ENCODE measurements around the gene ACYP2.

Gene ACYP2

DNA sequence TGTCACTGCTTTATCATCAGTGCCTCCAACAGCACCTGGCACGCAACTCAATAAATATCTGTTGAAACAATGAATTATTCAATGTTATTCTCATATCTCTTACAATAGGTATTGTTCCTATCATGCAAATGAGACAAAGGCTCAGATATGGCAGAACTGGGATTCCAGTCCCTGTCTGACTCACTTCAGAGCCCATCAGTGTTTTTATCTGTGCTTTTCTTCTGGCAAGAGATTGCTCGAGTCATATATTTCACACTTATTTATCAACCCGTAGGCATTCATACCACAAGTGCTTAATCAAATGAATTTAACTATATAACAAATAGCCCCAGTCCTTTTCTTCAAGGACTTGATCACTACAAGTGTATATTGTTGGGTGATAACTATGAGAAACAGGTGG lies 217.0 kb downstream of the ACYP2 start:
- Histone ChIP-seq H3K23ac (ENCODE audit: low read length) (no peak overlapping the region), H3K36me3 (ENCODE audit: control insufficient read depth, insufficient read depth, low read length) (no peaks in the 10 kb centered on the region), H3K4me1 (ENCODE audit: control insufficient read depth, low read depth, low read length) (peaks cover 5% of the 10 kb centered on the region), H3K56ac (ENCODE audit: low read length) (no peak overlapping the region), H4K5ac (ENCODE audit: low read length) (no peak overlapping the region), H3K4me2 (ENCODE audit: low read length) (no peak overlapping the region), H4K8ac (ENCODE audit: low read depth, low read length) (no peak overlapping the region), H3K27ac (ENCODE audit: low read depth, low read length) (no peak overlapping the region), H3K9ac (ENCODE audit: low read length) (no peak overlapping the region), H2AK5ac (ENCODE audit: low read length) (no peak overlapping the region), H2BK5ac (ENCODE audit: low read length) (no peak overlapping the region), H3K79me2 (ENCODE audit: control insufficient read depth, insufficient read depth, low read length) (no peaks in the 10 kb centered on the region), H3K18ac (ENCODE audit: low read length) (no peak overlapping the region), H3K79me1 (ENCODE audit: low read length) (no peaks in the 10 kb centered on the region), H3K4ac (ENCODE audit: low read depth, low read length) (no peak overlapping the region), H2BK120ac (ENCODE audit: low read depth, low read length) (no peak overlapping the region), H2BK15ac (replicated peaks; ENCODE audit: low read depth) (no peak overlapping the region), H3K27me3 (ENCODE audit: insufficient read depth, low read length, poor library complexity) (no peaks in the 10 kb centered on the region), H3K4me3 (ENCODE audit: low read length) (no peak overlapping the region)
- no peak for DNase-seq
- no CpG with 5 or more reads among the region's 3 CpGs for WGBS (ENCODE audit: extremely low coverage, insufficient coverage, low lambda C conversion rate)

DNA sequence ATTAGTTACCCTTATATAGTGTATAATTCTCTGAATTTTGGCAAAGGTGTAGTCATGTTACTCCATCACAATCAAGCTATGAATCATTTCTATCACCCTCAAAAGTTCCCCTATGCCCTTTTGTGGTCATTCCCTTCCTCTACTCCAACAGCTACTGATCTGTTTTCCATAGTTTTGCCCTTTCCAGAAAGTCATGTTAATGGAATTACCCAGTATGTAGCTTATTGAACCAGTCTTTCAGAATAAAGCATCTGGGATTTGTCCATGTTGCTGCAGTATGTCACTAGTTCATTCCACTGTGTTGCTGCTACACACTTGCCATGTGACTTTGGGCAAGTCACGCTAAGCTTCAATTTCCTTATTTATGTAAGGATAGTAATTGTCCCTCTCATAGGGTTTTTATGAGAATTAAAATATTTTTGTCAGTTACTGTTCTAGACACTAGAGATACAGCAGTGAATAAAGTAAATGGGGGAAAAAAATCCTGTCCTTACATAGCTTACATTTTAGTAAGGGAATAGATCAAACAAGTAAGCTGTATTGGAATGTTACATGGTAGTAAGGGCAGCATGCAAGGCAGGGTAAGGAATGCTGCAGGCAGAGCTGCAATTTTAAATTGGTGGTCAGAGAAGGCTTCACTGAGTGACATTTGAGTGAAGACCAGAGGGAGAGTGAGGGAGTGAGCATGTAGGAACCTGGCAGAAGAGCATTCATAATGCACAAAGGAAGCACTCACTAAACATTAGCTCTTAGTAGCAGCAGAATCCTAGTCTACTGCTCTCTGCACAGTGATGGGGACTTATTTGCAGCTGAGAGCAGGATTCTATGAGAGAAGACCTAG lies 220.9 kb downstream of the ACYP2 start:
- H3K27ac ChIP-seq (ENCODE audit: low read depth, low read length) = no peak overlapping the region
- DNase-seq = no peak
- no peaks in the 10 kb centered on the region for H3K4me1 ChIP-seq (ENCODE audit: control insufficient read depth, low read depth, low read length)
- no peak overlapping the region for H3K4ac ChIP-seq (ENCODE audit: low read depth, low read length)
- no peaks in the 10 kb centered on the region for H3K79me1 ChIP-seq (ENCODE audit: low read length)
- no peak overlapping the region for H3K9ac ChIP-seq (ENCODE audit: low read length)
- H2AK5ac ChIP-seq (ENCODE audit: low read length) = no peak overlapping the region
- no peak overlapping the region for H2BK15ac ChIP-seq (replicated peaks; ENCODE audit: low read depth)
- no peak overlapping the region for H3K56ac ChIP-seq (ENCODE audit: low read length)
- no peak overlapping the region for H3K4me2 ChIP-seq (ENCODE audit: low read length)
- no peak overlapping the region for H3K4me3 ChIP-seq (ENCODE audit: low read length)
- H3K23ac ChIP-seq (ENCODE audit: low read length) = no peak overlapping the region
- no peak overlapping the region for H4K8ac ChIP-seq (ENCODE audit: low read depth, low read length)
- H2BK120ac ChIP-seq (ENCODE audit: low read depth, low read length) = no peak overlapping the region
- no peaks in the 10 kb centered on the region for H3K36me3 ChIP-seq (ENCODE audit: control insufficient read depth, insufficient read depth, low read length)
- WGBS (ENCODE audit: extremely low coverage, insufficient coverage, low lambda C conversion rate) = no CpG with 5 or more reads among the region's 1 CpG
- no peak overlapping the region for H2BK5ac ChIP-seq (ENCODE audit: low read length)
- H3K27me3 ChIP-seq (ENCODE audit: insufficient read depth, low read length, poor library complexity) = no peaks in the 10 kb centered on the region
- H3K79me2 ChIP-seq (ENCODE audit: control insufficient read depth, insufficient read depth, low read length) = no peaks in the 10 kb centered on the region
- H3K18ac ChIP-seq (ENCODE audit: low read length) = no peak overlapping the region
- H4K5ac ChIP-seq (ENCODE audit: low read length) = no peak overlapping the region

DNA sequence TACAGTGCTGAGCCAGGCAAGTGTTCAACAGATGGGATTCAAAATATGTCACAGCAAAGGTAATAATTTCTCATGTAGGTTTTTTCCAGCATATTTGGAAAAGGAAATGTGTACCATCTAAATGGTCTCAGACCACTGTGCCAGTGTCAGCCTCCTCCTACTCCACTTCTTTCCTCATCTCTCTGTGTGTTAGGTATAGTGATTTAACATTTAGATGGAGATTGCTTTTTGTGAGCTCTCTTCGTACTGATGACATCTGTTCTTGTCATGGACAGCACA lies 221.5 kb downstream of the ACYP2 start:
- Histone ChIP-seq H2BK120ac (ENCODE audit: low read depth, low read length) (no peak overlapping the region), H3K36me3 (ENCODE audit: control insufficient read depth, insufficient read depth, low read length) (no peaks in the 10 kb centered on the region), H3K27ac (ENCODE audit: low read depth, low read length) (no peak overlapping the region)

DNA sequence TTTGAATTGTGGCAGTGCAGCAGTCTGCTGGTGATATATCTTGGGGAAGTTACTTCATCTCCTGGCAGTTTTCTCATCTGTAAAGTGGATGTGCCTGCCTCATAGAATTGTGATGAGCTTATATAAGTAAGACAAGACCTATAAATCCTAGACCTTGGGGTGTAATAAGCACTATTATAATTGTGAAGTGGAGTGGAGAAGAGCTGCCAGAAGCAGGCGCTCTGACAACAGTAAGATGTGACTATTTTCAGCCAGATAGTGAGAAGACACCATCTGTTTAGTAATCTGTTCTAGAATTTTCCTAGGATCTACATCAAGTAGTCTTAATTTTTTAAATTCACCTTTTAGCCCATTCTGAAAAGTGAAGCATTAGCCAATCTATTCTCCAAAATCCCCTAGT lies 226.2 kb downstream of the ACYP2 start:
- no peak overlapping the region for H3K9ac ChIP-seq (ENCODE audit: low read length)
- WGBS (ENCODE audit: extremely low coverage, insufficient coverage, low lambda C conversion rate) = no CpG with 5 or more reads among the region's 1 CpG

More for the DNA sequence above, 221.5 kb downstream of the ACYP2 start:
- Histone ChIP-seq H3K79me2 (ENCODE audit: control insufficient read depth, insufficient read depth, low read length) (no peaks in the 10 kb centered on the region), H3K9ac (ENCODE audit: low read length) (no peak overlapping the region), H3K79me1 (ENCODE audit: low read length) (no peaks in the 10 kb centered on the region), H3K23ac (ENCODE audit: low read length) (no peak overlapping the region), H2BK5ac (ENCODE audit: low read length) (no peak overlapping the region), H4K5ac (ENCODE audit: low read length) (no peak overlapping the region), H3K4me1 (ENCODE audit: control insufficient read depth, low read depth, low read length) (no peaks in the 10 kb centered on the region), H3K27me3 (ENCODE audit: insufficient read depth, low read length, poor library complexity) (no peaks in the 10 kb centered on the region), H2BK15ac (replicated peaks; ENCODE audit: low read depth) (no peak overlapping the region), H4K8ac (ENCODE audit: low read depth, low read length) (no peak overlapping the region), H3K4me3 (ENCODE audit: low read length) (no peak overlapping the region), H3K4ac (ENCODE audit: low read depth, low read length) (no peak overlapping the region), H2AK5ac (ENCODE audit: low read length) (no peak overlapping the region), H3K18ac (ENCODE audit: low read length) (no peak overlapping the region), H3K4me2 (ENCODE audit: low read length) (no peak overlapping the region), H3K56ac (ENCODE audit: low read length) (no peak overlapping the region)
- no peak for DNase-seq
- no CpG with 5 or more reads among the region's 1 CpG for WGBS (ENCODE audit: extremely low coverage, insufficient coverage, low lambda C conversion rate)

DNA sequence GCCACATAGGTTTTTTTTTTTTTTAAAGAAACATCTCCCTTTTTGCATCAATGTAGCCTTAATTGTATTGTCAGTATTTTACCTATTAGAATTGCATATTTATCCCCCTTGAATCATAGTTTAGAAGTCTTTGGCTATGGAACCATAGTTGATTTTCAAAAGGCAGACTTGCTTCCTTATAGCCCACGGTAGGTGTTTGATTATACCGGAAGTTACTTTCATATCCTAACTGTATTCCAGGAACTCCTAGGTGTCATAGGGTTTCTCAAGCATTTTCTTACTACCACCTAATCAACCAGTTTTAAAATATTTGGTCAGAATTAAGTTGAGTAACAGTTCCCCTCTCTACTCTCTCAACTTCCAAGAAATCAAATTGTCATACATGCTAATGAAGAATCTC lies 227.2 kb downstream of the ACYP2 start:
- no peaks in the 10 kb centered on the region for H3K27me3 ChIP-seq (ENCODE audit: insufficient read depth, low read length, poor library complexity)
- no peaks in the 10 kb centered on the region for H3K79me2 ChIP-seq (ENCODE audit: control insufficient read depth, insufficient read depth, low read length)
- H4K5ac ChIP-seq (ENCODE audit: low read length) = no peak overlapping the region
- H3K4me3 ChIP-seq (ENCODE audit: low read length) = no peak overlapping the region
- H3K79me1 ChIP-seq (ENCODE audit: low read length) = no peaks in the 10 kb centered on the region
- H3K23ac ChIP-seq (ENCODE audit: low read length) = no peak overlapping the region
- no peak overlapping the region for H3K9ac ChIP-seq (ENCODE audit: low read length)
- no peak overlapping the region for H4K8ac ChIP-seq (ENCODE audit: low read depth, low read length)
- H3K56ac ChIP-seq (ENCODE audit: low read length) = no peak overlapping the region
- no peak overlapping the region for H2BK120ac ChIP-seq (ENCODE audit: low read depth, low read length)
- H3K4me2 ChIP-seq (ENCODE audit: low read length) = no peak overlapping the region
- H3K4me1 ChIP-seq (ENCODE audit: control insufficient read depth, low read depth, low read length) = no peaks in the 10 kb centered on the region
- H3K36me3 ChIP-seq (ENCODE audit: control insufficient read depth, insufficient read depth, low read length) = no peaks in the 10 kb centered on the region
- no peak overlapping the region for H3K27ac ChIP-seq (ENCODE audit: low read depth, low read length)
- no CpG with 5 or more reads among the region's 2 CpGs for WGBS (ENCODE audit: extremely low coverage, insufficient coverage, low lambda C conversion rate)
- no peak overlapping the region for H3K18ac ChIP-seq (ENCODE audit: low read length)
- H2BK15ac ChIP-seq (replicated peaks; ENCODE audit: low read depth) = no peak overlapping the region
- H2AK5ac ChIP-seq (ENCODE audit: low read length) = no peak overlapping the region
- H3K4ac ChIP-seq (ENCODE audit: low read depth, low read length) = no peak overlapping the region
- H2BK5ac ChIP-seq (ENCODE audit: low read length) = no peak overlapping the region
- no peak for DNase-seq

More for the DNA sequence above, 226.2 kb downstream of the ACYP2 start:
- no peak overlapping the region for H2AK5ac ChIP-seq (ENCODE audit: low read length)
- H3K27ac ChIP-seq (ENCODE audit: low read depth, low read length) = no peak overlapping the region
- DNase-seq = peak; percentile 8
- no peak overlapping the region for H2BK120ac ChIP-seq (ENCODE audit: low read depth, low read length)
- no peak overlapping the region for H3K4me2 ChIP-seq (ENCODE audit: low read length)
- no peak overlapping the region for H3K23ac ChIP-seq (ENCODE audit: low read length)
- H3K36me3 ChIP-seq (ENCODE audit: control insufficient read depth, insufficient read depth, low read length) = no peaks in the 10 kb centered on the region
- H3K4ac ChIP-seq (ENCODE audit: low read depth, low read length) = no peak overlapping the region
- H3K18ac ChIP-seq (ENCODE audit: low read length) = no peak overlapping the region
- H3K27me3 ChIP-seq (ENCODE audit: insufficient read depth, low read length, poor library complexity) = no peaks in the 10 kb centered on the region
- no peak overlapping the region for H4K5ac ChIP-seq (ENCODE audit: low read length)
- no peak overlapping the region for H4K8ac ChIP-seq (ENCODE audit: low read depth, low read length)
- no peak overlapping the region for H3K56ac ChIP-seq (ENCODE audit: low read length)
- no peaks in the 10 kb centered on the region for H3K4me1 ChIP-seq (ENCODE audit: control insufficient read depth, low read depth, low read length)
- no peak overlapping the region for H3K4me3 ChIP-seq (ENCODE audit: low read length)
- H3K79me1 ChIP-seq (ENCODE audit: low read length) = no peaks in the 10 kb centered on the region
- no peak overlapping the region for H2BK15ac ChIP-seq (replicated peaks; ENCODE audit: low read depth)
- H3K79me2 ChIP-seq (ENCODE audit: control insufficient read depth, insufficient read depth, low read length) = no peaks in the 10 kb centered on the region
- no peak overlapping the region for H2BK5ac ChIP-seq (ENCODE audit: low read length)

DNA sequence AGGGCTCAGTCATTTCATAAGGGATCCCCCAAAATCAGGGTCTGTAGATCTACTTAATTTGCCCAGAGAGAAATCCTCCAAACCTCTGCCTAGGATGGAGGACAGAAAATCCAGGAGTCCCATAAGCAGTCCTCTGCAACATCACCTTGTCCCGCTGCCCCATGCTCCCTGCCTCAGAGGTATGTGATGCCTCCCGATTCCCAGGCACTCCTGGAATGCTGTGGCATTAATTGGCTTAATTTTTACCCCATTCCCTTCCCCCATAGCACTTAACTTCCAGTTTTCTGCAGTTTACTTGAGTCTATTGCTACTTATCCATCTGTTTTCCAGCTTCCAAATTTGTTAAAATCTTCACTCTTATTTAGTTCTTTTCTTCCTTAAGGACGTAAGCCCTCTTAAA lies 232.2 kb downstream of the ACYP2 start:
- no CpG with 5 or more reads among the region's 3 CpGs for WGBS (ENCODE audit: extremely low coverage, insufficient coverage, low lambda C conversion rate)
- H3K4me2 ChIP-seq (ENCODE audit: low read length) = no peak overlapping the region
- no peak overlapping the region for H3K4me3 ChIP-seq (ENCODE audit: low read length)
- H3K23ac ChIP-seq (ENCODE audit: low read length) = no peak overlapping the region
- H3K4me1 ChIP-seq (ENCODE audit: control insufficient read depth, low read depth, low read length) = no peaks in the 10 kb centered on the region
- no peaks in the 10 kb centered on the region for H3K27me3 ChIP-seq (ENCODE audit: insufficient read depth, low read length, poor library complexity)
- no peak overlapping the region for H4K8ac ChIP-seq (ENCODE audit: low read depth, low read length)
- no peak overlapping the region for H3K56ac ChIP-seq (ENCODE audit: low read length)
- DNase-seq = peak; percentile 19
- no peak overlapping the region for H3K4ac ChIP-seq (ENCODE audit: low read depth, low read length)
- H3K18ac ChIP-seq (ENCODE audit: low read length) = no peak overlapping the region
- H3K79me2 ChIP-seq (ENCODE audit: control insufficient read depth, insufficient read depth, low read length) = no peaks in the 10 kb centered on the region
- no peak overlapping the region for H2BK120ac ChIP-seq (ENCODE audit: low read depth, low read length)
- H3K27ac ChIP-seq (ENCODE audit: low read depth, low read length) = no peak overlapping the region
- no peak overlapping the region for H2BK15ac ChIP-seq (replicated peaks; ENCODE audit: low read depth)
- no peak overlapping the region for H3K9ac ChIP-seq (ENCODE audit: low read length)
- no peak overlapping the region for H2AK5ac ChIP-seq (ENCODE audit: low read length)
- H4K5ac ChIP-seq (ENCODE audit: low read length) = no peak overlapping the region
- H2BK5ac ChIP-seq (ENCODE audit: low read length) = no peak overlapping the region
- H3K36me3 ChIP-seq (ENCODE audit: control insufficient read depth, insufficient read depth, low read length) = no peaks in the 10 kb centered on the region
- no peaks in the 10 kb centered on the region for H3K79me1 ChIP-seq (ENCODE audit: low read length)
